RWPE2 (cell line): ENCODE results near the gene EMILIN3.

ENCODE experiments used
- ATAC-seq: fragments of 200-7000 bp; cut with Tn5 transposase; 3 replicates; pipeline ENCODE4 v1.9.1; 2021; ENCODE audit warnings: low read depth
- DNase-seq: peaks from one replicate; pipeline ENCODE4 v3.0.0-alpha.2; 2020; ENCODE audit warnings: low spot score
- H3K27ac ChIP-seq: fragments of 450-650 bp; 2 replicates; pipeline ENCODE4 v1.5.1; 2017; ENCODE audit warnings: mild to moderate bottlenecking; ENCODE audit not compliant: poor library complexity, severe bottlenecking
- H3K27me3 ChIP-seq: fragments of 250-450 bp; sonication (Bioruptor Pico); 2 replicates; pipeline ENCODE4 v1.5.1; 2021; ENCODE audit warnings: mild to moderate bottlenecking, moderate library complexity; ENCODE audit not compliant: insufficient read depth, poor library complexity, severe bottlenecking
- H3K36me3 ChIP-seq: fragments of 250-450 bp; sonication (Bioruptor Pico); 2 replicates; pipeline ENCODE4 v1.5.1; 2020; ENCODE audit warnings: low read depth, mild to moderate bottlenecking, moderate library complexity
- H3K4me1 ChIP-seq: fragments of 250-450 bp; sonication (Bioruptor Pico); 2 replicates; pipeline ENCODE4 v1.5.1; 2021; ENCODE audit warnings: mild to moderate bottlenecking, moderate library complexity; ENCODE audit not compliant: insufficient read depth, poor library complexity, severe bottlenecking
- H3K4me3 ChIP-seq: fragments of 250-450 bp; sonication (Bioruptor Pico); 2 replicates; pipeline ENCODE4 v1.5.1; 2021; ENCODE audit warnings: mild to moderate bottlenecking, moderate library complexity; ENCODE audit not compliant: severe bottlenecking
- H3K9me3 ChIP-seq: fragments of 250-450 bp; sonication (Bioruptor Pico); 2 replicates; pipeline ENCODE4 v1.5.1; 2021; ENCODE audit warnings: mild to moderate bottlenecking, moderate library complexity; ENCODE audit not compliant: severe bottlenecking
- CTCF ChIP-seq: fragments of 450-650 bp; IDR thresholded peaks from one replicate; pipeline ENCODE4 v1.5.1; 2017; ENCODE audit warnings: mild to moderate bottlenecking, moderate library complexity; ENCODE audit not compliant: poor library complexity, severe bottlenecking

The EMILIN3 gene

DNA sequence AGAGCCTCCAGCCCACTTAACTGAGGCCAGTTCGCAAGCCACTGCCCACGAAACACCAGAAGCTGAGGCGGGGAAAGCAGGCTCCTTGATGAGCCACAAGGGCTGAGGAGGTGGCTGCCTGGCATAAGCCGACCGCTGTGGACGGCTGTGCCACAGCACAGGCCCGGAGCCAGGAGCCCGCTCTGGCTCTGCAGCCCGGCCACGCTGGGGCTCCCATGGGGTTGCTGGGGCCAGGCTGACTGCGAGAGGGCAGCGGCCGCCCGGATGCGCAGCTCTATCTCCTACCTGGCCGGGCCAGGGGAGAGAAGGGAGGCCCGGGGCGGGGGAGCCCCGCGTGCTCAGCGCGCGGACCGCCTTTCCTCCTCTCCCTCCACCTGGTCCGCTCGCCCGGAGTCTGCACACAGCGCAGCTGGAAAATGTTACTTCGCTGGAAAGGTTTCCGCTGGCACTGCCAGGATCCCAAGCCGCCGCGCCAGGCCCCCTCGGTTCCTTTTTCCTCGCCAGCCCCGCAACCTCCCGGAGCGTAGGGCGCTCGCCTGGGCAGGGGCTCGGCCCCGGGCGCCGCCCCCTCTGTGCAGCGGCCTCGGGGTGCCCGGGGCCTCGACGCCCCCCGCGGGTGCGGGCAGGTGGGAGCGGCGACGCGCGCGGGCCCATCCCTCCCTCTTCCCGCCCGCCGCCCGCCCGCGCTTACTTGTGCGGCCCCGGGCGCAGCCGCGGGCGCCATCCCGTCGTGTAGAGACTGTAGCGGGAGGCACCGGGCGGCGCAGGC, 657 bp downstream of the EMILIN3 start:
- ATAC-seq (peak; percentile 44), DNase-seq (peak; percentile 67)
- H3K4me1 ChIP-seq = no peaks in the 10 kb centered on the region
- H3K4me3 ChIP-seq = peak overlapping the region; percentile 23
- H3K9me3 ChIP-seq = no peaks in the 10 kb centered on the region
- H3K27me3 ChIP-seq = peaks cover 36% of the 10 kb centered on the region
- H3K27ac ChIP-seq = no peak overlapping the region
- TF ChIP-seq CTCF = no peak
- H3K36me3 ChIP-seq = no peaks in the 10 kb centered on the region

- no peak for TF ChIP-seq CTCF
- Histone ChIP-seq H3K4me1 (no peaks in the 10 kb centered on the region), H3K27me3 (peaks cover 36% of the 10 kb centered on the region), H3K4me3 (no peak overlapping the region), H3K9me3 (no peaks in the 10 kb centered on the region), H3K27ac (no peak overlapping the region), H3K36me3 (no peaks in the 10 kb centered on the region)
- ATAC-seq (no peak), DNase-seq (peak; percentile 78)
Observed at GRCh38 chr20:41364967-41365765, 1.5 kb downstream of the EMILIN3 start.

DNA sequence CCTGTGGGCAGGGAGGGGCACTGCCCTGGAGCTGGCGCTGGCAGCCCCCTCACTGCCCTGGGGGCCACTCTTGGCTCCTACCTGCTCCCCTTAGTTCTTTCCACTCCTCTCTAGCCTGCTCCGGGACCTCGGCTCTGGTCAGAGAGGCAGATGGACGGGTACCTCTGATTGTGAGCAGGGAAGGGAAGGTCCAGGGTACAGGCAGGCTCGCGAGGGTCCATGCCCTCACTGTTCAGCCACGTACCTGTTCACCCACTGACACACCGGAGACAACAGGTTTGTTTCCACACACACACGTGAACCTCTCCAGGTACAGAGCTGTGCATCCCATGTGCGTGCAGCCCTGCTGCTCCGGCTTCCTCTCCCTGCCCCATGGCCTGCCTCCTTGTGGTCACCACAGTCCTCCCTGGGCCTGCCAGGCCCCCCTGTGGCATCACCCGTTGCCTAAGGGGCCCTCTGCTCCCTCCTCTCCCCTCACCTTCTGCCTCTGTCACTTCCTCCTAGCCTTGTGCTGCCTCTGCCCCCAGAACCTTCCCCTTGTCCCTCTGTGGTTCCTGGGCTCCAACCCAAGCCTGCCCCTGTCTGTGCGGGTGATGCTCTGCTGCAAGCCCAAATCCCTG, 2.3 kb downstream of the EMILIN3 start:
- peak; percentile 3; the same call in 2 of the 3 replicates for ATAC-seq
- no peaks in the 10 kb centered on the region for H3K4me1 ChIP-seq
- H3K36me3 ChIP-seq = no peaks in the 10 kb centered on the region
- H3K4me3 ChIP-seq = no peak overlapping the region
- peak; percentile 83 for DNase-seq
- H3K27ac ChIP-seq = no peak overlapping the region
- no peak for TF ChIP-seq CTCF
- peaks cover 36% of the 10 kb centered on the region for H3K27me3 ChIP-seq
- no peaks in the 10 kb centered on the region for H3K9me3 ChIP-seq

DNA sequence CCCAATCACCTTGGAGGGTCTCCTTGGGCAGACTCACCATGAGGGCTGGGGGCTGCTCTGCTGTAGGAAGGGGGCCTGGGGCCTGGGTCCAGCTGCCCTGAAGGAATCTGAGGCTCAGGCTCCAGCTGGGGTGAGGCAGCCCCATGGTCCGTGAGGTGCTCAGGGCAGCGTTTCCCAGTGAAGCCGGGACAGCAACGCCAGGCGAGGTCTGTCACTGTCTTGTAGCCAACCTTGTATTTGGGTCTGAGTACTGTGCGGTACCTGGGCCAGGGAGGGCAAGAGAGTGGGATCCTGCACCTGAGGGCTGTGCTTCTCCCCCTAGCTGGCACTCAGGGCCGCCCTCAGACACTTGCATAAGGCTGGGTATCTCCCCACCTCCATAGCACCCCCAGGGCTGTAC, 3.0 kb downstream of the EMILIN3 start:
- Histone ChIP-seq H3K27me3 (peaks cover 36% of the 10 kb centered on the region), H3K36me3 (no peaks in the 10 kb centered on the region), H3K27ac (no peak overlapping the region), H3K4me1 (no peaks in the 10 kb centered on the region), H3K9me3 (no peaks in the 10 kb centered on the region), H3K4me3 (no peak overlapping the region)
- 0 out of 3 replicates have a peak, but pooled peaks have one; percentile 0 for ATAC-seq
- TF ChIP-seq CTCF = no peak
- DNase-seq = peak; percentile 79
